Measurements from ENCODE around the gene DCAF17. TPM values are rescaled to one million over a fixed set of nuclear protein-coding genes. Genes with fewer than 3 reads are reported as not detected.

The DCAF17 gene
- total and polyA plus RNA-seq, 4 donors = 2.5 to 10.4 (median 6.1) TPM

DNA sequence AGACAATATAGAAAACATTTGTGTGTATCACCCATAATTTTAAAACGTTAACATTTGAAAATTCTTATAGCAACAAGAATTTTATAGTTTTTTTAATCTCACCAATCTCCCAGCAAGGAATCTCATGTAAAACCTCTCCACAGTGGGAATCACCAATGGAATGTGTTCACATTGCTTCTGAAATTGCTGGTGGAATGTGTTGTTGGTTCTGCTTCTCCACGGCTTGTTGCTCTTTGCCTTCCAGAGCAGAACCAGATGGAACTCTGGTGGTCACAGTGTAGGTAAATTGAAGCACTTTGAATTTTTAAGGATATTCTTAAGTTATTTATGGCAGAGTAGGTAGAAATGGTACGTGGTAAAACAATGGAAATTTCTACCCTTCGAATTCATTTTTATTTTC, 35.1 kb downstream of the DCAF17 start (continued):
- TF ChIP-seq HNF4G (IDR thresholded peaks at IDR 0.05) (no peak), EGR1 (IDR thresholded peaks at IDR 0.05; ENCODE audit: low read depth in 2 of 2) (no peak), NR2F2 (IDR thresholded peaks at IDR 0.05) (no peak), SP1 (IDR thresholded peaks at IDR 0.05) (no peak), RXRA (IDR thresholded peaks at IDR 0.05) (no peak), FOXA1 (IDR thresholded peaks at IDR 0.05) (no peak), FOXA2 (IDR thresholded peaks at IDR 0.05) (no peak), JUND (IDR thresholded peaks at IDR 0.05) (no peak), RAD21 (IDR thresholded peaks at IDR 0.05) (no peak)
- TF ChIP-seq, protein P1, sequence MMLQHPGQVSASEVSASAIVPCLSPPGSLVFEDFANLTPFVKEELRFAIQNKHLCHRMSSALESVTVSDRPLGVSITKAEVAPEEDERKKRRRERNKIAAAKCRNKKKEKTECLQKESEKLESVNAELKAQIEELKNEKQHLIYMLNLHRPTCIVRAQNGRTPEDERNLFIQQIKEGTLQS (IDR thresholded peaks at IDR 0.05) = no peak

DNA sequence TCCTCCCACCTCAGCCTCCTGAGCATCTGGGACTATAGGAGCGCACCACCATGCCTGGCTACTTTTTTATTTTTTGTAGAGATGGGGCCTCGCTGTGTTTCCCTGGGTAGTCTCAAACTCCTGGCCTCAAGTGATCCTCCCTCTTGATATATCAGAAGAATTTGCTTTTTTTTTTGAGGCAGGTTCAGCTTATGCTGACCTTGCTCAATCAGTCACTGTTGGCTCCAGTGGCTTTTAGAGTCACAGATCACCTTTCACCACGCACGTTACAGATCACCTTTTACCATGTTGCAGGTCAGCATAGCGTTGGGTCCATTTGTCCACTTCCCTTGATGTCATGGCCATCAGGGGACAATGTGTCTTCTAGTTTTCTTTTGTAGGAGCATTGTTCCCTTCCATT, 36.1 kb downstream of the DCAF17 start:
- WGBS = 99% methylated on average over 5 of the region's 5 CpGs
- peaks cover 2 to 14% (median 11%) of the 10 kb centered on the region in 4 donors for H3K36me3 ChIP-seq (ENCODE audit: control insufficient read depth in 4 of 4, insufficient read depth in 3 of 4, low read depth in 1 of 4, low read length in 3 of 4)
- no peak overlapping the region for H3K27ac ChIP-seq (ENCODE audit: low read depth in 1 of 2, low read length in 2 of 2)
- H3K9ac ChIP-seq (ENCODE audit: low read depth in 1 of 2, low read length in 2 of 2) = no peak overlapping the region
- no peak overlapping the region for H3K4me3 ChIP-seq (ENCODE audit: low read depth in 1 of 3, low read length in 3 of 3)
- H3K27me3 ChIP-seq (ENCODE audit: control insufficient read depth in 4 of 4, insufficient read depth in 4 of 4, low read length in 3 of 4) = no peaks in the 10 kb centered on the region
- H3K4me1 ChIP-seq (ENCODE audit: control insufficient read depth in 4 of 4, insufficient read depth in 4 of 4, low read length in 3 of 4) = peaks cover 0 to 3% (median 0%) of the 10 kb centered on the region in 4 donors
- no peaks in the 10 kb centered on the region for H3K9me3 ChIP-seq (ENCODE audit: control insufficient read depth in 4 of 4, low read length in 3 of 4)
- DNase-seq (ENCODE audit: low spot score) = no peak
- TF ChIP-seq, protein P2, sequence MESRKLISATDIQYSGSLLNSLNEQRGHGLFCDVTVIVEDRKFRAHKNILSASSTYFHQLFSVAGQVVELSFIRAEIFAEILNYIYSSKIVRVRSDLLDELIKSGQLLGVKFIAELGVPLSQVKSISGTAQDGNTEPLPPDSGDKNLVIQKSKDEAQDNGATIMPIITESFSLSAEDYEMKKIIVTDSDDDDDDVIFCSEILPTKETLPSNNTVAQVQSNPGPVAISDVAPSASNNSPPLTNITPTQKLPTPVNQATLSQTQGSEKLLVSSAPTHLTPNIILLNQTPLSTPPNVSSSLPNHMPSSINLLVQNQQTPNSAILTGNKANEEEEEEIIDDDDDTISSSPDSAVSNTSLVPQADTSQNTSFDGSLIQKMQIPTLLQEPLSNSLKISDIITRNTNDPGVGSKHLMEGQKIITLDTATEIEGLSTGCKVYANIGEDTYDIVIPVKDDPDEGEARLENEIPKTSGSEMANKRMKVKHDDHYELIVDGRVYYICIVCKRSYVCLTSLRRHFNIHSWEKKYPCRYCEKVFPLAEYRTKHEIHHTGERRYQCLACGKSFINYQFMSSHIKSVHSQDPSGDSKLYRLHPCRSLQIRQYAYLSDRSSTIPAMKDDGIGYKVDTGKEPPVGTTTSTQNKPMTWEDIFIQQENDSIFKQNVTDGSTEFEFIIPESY (IDR thresholded peaks at IDR 0.05) = no peak
- TF ChIP-seq HNF4G (IDR thresholded peaks at IDR 0.05) (no peak), NR2F2 (IDR thresholded peaks at IDR 0.05) (no peak), FOXA1 (IDR thresholded peaks at IDR 0.05) (no peak), JUND (IDR thresholded peaks at IDR 0.05) (no peak), RXRA (IDR thresholded peaks at IDR 0.05) (no peak), GABPA (IDR thresholded peaks at IDR 0.05 in 1 of 2, conservative IDR thresholded peaks at IDR 0.05 in 1 of 2) (no peak), RAD21 (IDR thresholded peaks at IDR 0.05) (no peak)

DNA sequence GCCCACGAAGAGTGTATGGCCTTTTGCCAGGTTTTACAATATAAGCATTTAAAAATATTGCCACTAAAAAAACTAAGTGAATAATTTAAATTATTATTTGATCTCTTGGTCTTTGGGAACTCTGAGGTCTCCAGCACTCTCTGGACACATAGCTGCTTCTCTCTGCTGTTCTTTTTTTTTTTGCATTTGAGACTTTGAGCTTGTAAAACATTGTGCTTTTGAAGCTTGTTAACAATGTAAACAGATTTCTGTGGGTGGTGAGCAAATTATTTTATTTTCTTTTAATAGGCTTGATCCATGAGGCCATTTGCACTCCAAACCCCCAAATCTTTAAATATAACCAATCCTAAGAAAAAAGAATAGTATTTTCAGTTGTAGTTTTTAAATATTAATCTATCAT, 42.0 kb downstream of the DCAF17 start:
- Histone ChIP-seq H3K9me3 (ENCODE audit: control insufficient read depth in 4 of 4, low read length in 3 of 4) (no peaks in the 10 kb centered on the region), H3K27me3 (ENCODE audit: control insufficient read depth in 4 of 4, insufficient read depth in 4 of 4, low read length in 3 of 4) (no peaks in the 10 kb centered on the region), H3K4me3 (ENCODE audit: low read depth in 1 of 3, low read length in 3 of 3) (no peak overlapping the region), H3K27ac (ENCODE audit: low read depth in 1 of 2, low read length in 2 of 2) (no peak overlapping the region), H3K9ac (ENCODE audit: low read depth in 1 of 2, low read length in 2 of 2) (no peak overlapping the region), H3K4me1 (ENCODE audit: control insufficient read depth in 4 of 4, insufficient read depth in 4 of 4, low read length in 3 of 4) (peaks cover 0 to 8% (median 4%) of the 10 kb centered on the region in 4 donors), H3K36me3 (ENCODE audit: control insufficient read depth in 4 of 4, insufficient read depth in 3 of 4, low read depth in 1 of 4, low read length in 3 of 4) (peaks cover 0 to 3% (median under 1%) of the 10 kb centered on the region in 4 donors)
- no peak for DNase-seq (ENCODE audit: low spot score)
- TF ChIP-seq EGR1 (IDR thresholded peaks at IDR 0.05; ENCODE audit: low read depth in 2 of 2) (no peak), RXRA (IDR thresholded peaks at IDR 0.05) (peak in 1 of 2 donors; percentile 11), FOXA2 (IDR thresholded peaks at IDR 0.05) (no peak), RAD21 (IDR thresholded peaks at IDR 0.05) (peak in 1 of 2 donors; percentile 8), HNF4A (conservative IDR thresholded peaks at IDR 0.05) (peak; percentile 67 to 76), HNF4G (IDR thresholded peaks at IDR 0.05) (peak; percentile 57), GABPA (IDR thresholded peaks at IDR 0.05 in 1 of 2, conservative IDR thresholded peaks at IDR 0.05 in 1 of 2) (no peak), SP1 (IDR thresholded peaks at IDR 0.05) (peak; percentile 78), TAF1 (conservative IDR thresholded peaks at IDR 0.05) (no peak)
- TF ChIP-seq, protein P3, sequence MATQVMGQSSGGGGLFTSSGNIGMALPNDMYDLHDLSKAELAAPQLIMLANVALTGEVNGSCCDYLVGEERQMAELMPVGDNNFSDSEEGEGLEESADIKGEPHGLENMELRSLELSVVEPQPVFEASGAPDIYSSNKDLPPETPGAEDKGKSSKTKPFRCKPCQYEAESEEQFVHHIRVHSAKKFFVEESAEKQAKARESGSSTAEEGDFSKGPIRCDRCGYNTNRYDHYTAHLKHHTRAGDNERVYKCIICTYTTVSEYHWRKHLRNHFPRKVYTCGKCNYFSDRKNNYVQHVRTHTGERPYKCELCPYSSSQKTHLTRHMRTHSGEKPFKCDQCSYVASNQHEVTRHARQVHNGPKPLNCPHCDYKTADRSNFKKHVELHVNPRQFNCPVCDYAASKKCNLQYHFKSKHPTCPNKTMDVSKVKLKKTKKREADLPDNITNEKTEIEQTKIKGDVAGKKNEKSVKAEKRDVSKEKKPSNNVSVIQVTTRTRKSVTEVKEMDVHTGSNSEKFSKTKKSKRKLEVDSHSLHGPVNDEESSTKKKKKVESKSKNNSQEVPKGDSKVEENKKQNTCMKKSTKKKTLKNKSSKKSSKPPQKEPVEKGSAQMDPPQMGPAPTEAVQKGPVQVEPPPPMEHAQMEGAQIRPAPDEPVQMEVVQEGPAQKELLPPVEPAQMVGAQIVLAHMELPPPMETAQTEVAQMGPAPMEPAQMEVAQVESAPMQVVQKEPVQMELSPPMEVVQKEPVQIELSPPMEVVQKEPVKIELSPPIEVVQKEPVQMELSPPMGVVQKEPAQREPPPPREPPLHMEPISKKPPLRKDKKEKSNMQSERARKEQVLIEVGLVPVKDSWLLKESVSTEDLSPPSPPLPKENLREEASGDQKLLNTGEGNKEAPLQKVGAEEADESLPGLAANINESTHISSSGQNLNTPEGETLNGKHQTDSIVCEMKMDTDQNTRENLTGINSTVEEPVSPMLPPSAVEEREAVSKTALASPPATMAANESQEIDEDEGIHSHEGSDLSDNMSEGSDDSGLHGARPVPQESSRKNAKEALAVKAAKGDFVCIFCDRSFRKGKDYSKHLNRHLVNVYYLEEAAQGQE (IDR thresholded peaks at IDR 0.05) = peak; percentile 25
- TF ChIP-seq, protein P1 (IDR thresholded peaks at IDR 0.05) = no peak
- TF ChIP-seq, protein P4, sequence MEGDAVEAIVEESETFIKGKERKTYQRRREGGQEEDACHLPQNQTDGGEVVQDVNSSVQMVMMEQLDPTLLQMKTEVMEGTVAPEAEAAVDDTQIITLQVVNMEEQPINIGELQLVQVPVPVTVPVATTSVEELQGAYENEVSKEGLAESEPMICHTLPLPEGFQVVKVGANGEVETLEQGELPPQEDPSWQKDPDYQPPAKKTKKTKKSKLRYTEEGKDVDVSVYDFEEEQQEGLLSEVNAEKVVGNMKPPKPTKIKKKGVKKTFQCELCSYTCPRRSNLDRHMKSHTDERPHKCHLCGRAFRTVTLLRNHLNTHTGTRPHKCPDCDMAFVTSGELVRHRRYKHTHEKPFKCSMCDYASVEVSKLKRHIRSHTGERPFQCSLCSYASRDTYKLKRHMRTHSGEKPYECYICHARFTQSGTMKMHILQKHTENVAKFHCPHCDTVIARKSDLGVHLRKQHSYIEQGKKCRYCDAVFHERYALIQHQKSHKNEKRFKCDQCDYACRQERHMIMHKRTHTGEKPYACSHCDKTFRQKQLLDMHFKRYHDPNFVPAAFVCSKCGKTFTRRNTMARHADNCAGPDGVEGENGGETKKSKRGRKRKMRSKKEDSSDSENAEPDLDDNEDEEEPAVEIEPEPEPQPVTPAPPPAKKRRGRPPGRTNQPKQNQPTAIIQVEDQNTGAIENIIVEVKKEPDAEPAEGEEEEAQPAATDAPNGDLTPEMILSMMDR (IDR thresholded peaks at IDR 0.05; ENCODE audit: low read depth, low read length, missing input control) = no peak
- 33% methylated on average over 1 of the region's 1 CpG for WGBS

Data from liver (tissue), 9 donors.